SK-N-MC (cell line): ENCODE results near the gene DLL1.

ENCODE experiments used
- EZH2 ChIP-seq: fragments of 200-600 bp; sonication (generic); IDR thresholded peaks from one replicate; pipeline ENCODE4 v1.6.1; 2017; ENCODE audit warnings: antibody characterized with exemption
- POLR2AphosphoS5 ChIP-seq: IDR thresholded peaks from 2 replicates; pipeline ENCODE4 v1.6.1; 2012; ENCODE audit warnings: mild to moderate bottlenecking, low read depth, low read length, borderline replicate concordance

- no peak for TF ChIP-seq POLR2AphosphoS5
- TF ChIP-seq EZH2: no peak
Observed at GRCh38 chr6:170269151-170269845, 21.6 kb downstream of the DLL1 start.
